Progenitor cell of endocrine pancreas (in vitro differentiated cells): ENCODE results near the gene SLC39A11. TPM values are rescaled to one million over a fixed set of nuclear protein-coding genes. Genes with fewer than 3 reads are reported as not detected.

ENCODE experiments used
- DNase-seq: peaks from one replicate; pipeline ENCODE4 v3.0.0; 2021; ENCODE audit warnings: low spot score; ENCODE audit not compliant: unreplicated experiment
- H3K27ac Mint-ChIP-seq: 2 replicates; pipeline ENCODE4 v1.8.0; 2021; ENCODE audit warnings: mild to moderate bottlenecking, moderate library complexity, mixed read lengths
- H3K27me3 Mint-ChIP-seq: 2 replicates; pipeline ENCODE4 v1.8.0; 2021; ENCODE audit warnings: mixed read lengths
- H3K36me3 Mint-ChIP-seq: 2 replicates; pipeline ENCODE4 v1.8.0; 2022; ENCODE audit warnings: mixed read lengths; ENCODE audit not compliant: insufficient read depth
- H3K4me1 Mint-ChIP-seq: 2 replicates; pipeline ENCODE4 v1.8.0; 2021; ENCODE audit warnings: low read depth, mixed read lengths
- H3K4me3 Mint-ChIP-seq: 2 replicates; pipeline ENCODE4 v1.8.0; 2021; ENCODE audit warnings: low read depth, mild to moderate bottlenecking, moderate library complexity, mixed read lengths
- H3K9me3 Mint-ChIP-seq: 2 replicates; pipeline ENCODE4 v1.8.0; 2021; ENCODE audit warnings: low read depth, mixed read lengths
- total RNA-seq: library from RNA; stranded (reverse); gene quantifications from 2 replicates; pipeline ENCODE4 v1.2.1, GENCODE V29; 2021
- TF ChIP-seq, protein P1 (sequence below): fragments of 200-600 bp; sonication (generic); IDR thresholded peaks from one replicate; pipeline ENCODE4 v1.5.0; 2021; ENCODE audit warnings: antibody characterized with exemption, mild to moderate bottlenecking; ENCODE audit not compliant: unreplicated experiment

The SLC39A11 gene
- total RNA-seq, 1 donor from 2014 or later = 20.5 TPM

DNA sequence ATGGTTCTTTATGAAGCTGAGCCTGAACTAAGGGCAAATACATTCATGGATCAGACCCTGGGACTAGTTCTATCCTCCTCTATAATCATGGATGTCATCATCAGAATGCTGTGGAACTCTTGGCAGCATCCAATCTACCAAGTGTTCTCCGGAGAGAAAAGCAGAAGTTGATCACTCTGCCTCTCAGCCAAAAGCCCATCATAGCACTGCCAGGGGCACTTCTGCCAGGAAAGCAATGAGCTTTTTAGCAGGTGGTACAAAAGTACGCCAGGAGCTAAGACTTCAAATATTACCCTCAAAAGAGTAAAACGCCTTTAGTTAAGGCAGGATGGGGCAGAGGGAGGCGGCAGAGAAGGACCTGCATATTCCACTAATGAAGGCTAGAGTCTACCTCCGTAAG, 279.0 kb downstream of the SLC39A11 start:
- no peak overlapping the region for H3K4me3 Mint-ChIP-seq
- TF ChIP-seq, protein P1, sequence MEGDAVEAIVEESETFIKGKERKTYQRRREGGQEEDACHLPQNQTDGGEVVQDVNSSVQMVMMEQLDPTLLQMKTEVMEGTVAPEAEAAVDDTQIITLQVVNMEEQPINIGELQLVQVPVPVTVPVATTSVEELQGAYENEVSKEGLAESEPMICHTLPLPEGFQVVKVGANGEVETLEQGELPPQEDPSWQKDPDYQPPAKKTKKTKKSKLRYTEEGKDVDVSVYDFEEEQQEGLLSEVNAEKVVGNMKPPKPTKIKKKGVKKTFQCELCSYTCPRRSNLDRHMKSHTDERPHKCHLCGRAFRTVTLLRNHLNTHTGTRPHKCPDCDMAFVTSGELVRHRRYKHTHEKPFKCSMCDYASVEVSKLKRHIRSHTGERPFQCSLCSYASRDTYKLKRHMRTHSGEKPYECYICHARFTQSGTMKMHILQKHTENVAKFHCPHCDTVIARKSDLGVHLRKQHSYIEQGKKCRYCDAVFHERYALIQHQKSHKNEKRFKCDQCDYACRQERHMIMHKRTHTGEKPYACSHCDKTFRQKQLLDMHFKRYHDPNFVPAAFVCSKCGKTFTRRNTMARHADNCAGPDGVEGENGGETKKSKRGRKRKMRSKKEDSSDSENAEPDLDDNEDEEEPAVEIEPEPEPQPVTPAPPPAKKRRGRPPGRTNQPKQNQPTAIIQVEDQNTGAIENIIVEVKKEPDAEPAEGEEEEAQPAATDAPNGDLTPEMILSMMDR = no peak
- DNase-seq = no peak
- no peaks in the 10 kb centered on the region for H3K4me1 Mint-ChIP-seq
- no peak overlapping the region for H3K27ac Mint-ChIP-seq
- peaks cover 3% of the 10 kb centered on the region for H3K27me3 Mint-ChIP-seq
- peaks cover 1% of the 10 kb centered on the region for H3K36me3 Mint-ChIP-seq
- peaks cover 15% of the 10 kb centered on the region for H3K9me3 Mint-ChIP-seq

DNA sequence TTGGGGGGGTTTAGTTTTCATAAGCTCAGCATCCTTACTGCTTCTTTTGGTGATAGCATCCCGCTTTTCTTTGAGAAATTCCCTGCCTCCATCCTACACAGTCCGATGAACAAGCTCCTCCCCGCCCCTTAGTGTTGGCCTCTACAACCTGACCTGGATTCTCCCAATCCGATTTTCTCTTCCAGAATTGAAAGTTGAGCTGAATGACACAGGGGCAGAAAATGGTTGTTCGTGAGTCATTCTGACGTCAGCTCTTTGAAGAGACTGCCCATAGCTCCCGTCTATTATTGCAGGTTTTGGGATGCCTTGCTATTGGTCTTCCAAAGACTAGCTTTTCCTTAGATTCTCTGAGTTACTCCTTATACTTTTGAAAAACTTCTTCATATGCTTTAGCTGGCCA, 279.7 kb downstream of the SLC39A11 start:
- no peaks in the 10 kb centered on the region for H3K4me1 Mint-ChIP-seq
- no peak overlapping the region for H3K4me3 Mint-ChIP-seq
- no peak overlapping the region for H3K27ac Mint-ChIP-seq
- TF ChIP-seq, protein P1 = no peak
- peaks cover 15% of the 10 kb centered on the region for H3K9me3 Mint-ChIP-seq
- H3K27me3 Mint-ChIP-seq = peaks cover 3% of the 10 kb centered on the region
- H3K36me3 Mint-ChIP-seq = peaks cover 1% of the 10 kb centered on the region
- DNase-seq = no peak

DNA sequence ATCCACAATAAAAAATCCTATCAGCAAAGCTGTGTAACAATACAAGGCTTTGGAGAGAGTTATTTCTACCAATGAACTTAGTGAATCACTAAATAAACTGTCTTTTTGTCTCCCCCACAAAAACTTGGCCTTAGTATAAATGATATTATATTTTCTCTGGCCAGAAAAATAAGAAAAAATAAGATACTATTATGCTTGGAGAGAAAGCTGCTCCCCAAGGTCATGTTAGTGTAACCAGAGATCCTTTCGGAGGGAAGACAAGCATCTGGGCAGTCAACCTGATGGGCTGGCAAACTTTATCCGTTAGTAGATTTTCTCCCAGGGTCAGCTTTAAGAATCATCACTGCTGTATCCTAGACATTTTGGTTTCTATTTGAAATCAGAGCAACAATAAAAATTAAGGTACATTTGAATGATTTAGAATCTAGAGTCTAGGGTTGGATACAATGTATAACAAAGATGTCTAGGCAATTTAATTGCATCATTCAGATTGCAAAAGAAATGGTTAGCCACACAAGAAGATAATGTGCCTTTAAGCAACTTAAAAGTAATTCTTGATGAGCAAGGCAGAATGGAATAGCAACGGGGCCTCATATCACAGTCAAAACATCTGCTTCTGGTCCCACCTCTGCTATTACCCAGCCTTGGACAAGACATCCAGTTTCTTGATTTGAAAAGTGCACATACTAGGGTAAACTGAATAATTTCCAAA, 280.4 kb downstream of the SLC39A11 start:
- H3K27me3 Mint-ChIP-seq = peaks cover 3% of the 10 kb centered on the region
- peaks cover 15% of the 10 kb centered on the region for H3K9me3 Mint-ChIP-seq
- H3K36me3 Mint-ChIP-seq = peaks cover 1% of the 10 kb centered on the region
- H3K27ac Mint-ChIP-seq = no peak overlapping the region
- no peaks in the 10 kb centered on the region for H3K4me1 Mint-ChIP-seq
- H3K4me3 Mint-ChIP-seq = no peak overlapping the region
- TF ChIP-seq, protein P1 = no peak
- DNase-seq = no peak

DNA sequence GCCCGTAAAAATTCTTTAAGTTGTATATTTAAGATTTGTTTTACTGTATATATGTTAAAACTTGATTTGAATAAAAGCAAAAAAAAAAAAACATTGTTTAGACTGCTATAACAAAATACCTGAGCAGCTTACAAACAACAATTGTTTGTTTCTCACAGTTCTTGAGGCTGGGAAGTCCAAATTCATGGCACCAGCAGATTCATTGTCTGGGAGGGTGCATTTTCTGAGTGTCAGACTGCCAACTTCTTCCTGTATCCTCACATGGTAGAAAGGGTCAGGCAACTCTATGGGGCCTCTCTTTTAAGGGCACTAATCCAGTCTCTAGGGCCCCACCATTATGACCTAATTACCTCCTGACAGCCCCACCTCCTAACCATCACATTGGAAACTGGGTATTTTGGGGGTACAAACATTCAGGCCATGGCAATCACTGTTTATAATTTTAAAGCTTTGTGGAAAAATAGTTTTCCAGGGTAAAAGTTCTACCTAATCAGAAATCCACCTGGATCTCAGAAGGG, 281.4 kb downstream of the SLC39A11 start:
- no peaks in the 10 kb centered on the region for H3K4me1 Mint-ChIP-seq
- no peak for DNase-seq
- peaks cover 3% of the 10 kb centered on the region for H3K27me3 Mint-ChIP-seq
- H3K27ac Mint-ChIP-seq = no peak overlapping the region
- H3K9me3 Mint-ChIP-seq = peaks cover 15% of the 10 kb centered on the region
- H3K4me3 Mint-ChIP-seq = no peak overlapping the region
- TF ChIP-seq, protein P1 = no peak
- peaks cover 1% of the 10 kb centered on the region for H3K36me3 Mint-ChIP-seq

DNA sequence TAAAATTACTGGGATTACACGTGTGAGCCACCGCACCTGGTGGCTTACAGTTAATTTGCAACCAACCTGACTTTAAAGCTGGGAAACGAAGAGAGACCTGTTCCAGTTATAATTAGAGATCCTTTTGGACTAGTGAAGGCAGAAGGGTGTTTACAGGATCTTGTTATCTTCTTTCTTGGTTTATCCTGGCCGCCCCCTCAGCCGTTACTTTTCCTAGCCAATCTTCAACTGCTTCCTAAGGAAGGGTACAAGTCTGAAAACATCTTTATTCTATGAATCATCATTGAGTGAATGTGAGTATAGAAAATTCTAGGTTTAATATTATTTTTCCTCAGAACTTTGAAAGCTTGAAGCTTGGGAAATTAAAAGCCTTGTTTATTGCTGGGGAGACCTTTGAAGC, 286.5 kb downstream of the SLC39A11 start:
- no peak for DNase-seq
- H3K36me3 Mint-ChIP-seq = peaks cover 1% of the 10 kb centered on the region
- TF ChIP-seq, protein P1 = no peak
- H3K27me3 Mint-ChIP-seq = no peaks in the 10 kb centered on the region
- H3K27ac Mint-ChIP-seq = no peak overlapping the region
- peaks cover 11% of the 10 kb centered on the region for H3K9me3 Mint-ChIP-seq
- H3K4me3 Mint-ChIP-seq = no peak overlapping the region
- H3K4me1 Mint-ChIP-seq = no peaks in the 10 kb centered on the region
